ENCODE measurements around the gene ASCL2.

ASCL2 gene

GRCh38 chr11:2270322-2271076 lies at the start of gene ASCL2:
Gene ASCL2 (minus strand): TSS chr11:2270588. CDS start chr11:2270332, 256 bp downstream.
- DNase-seq, result no peak

- no peak for DNase-seq
Measured at GRCh38 chr11:2319791-2320472, 49.5 kb upstream of the ASCL2 start.

GRCh38 chr11:2318707-2319106 lies 48.3 kb upstream of the ASCL2 start:
- DNase-seq, result no peak

GRCh38 chr11:2318123-2318522 lies 47.7 kb upstream of the ASCL2 start:
- no peak for DNase-seq

GRCh38 chr11:2317354-2318050 lies 47.1 kb upstream of the ASCL2 start:
- DNase-seq, result no peak

GRCh38 chr11:2316963-2317244 lies 46.5 kb upstream of the ASCL2 start:
- DNase-seq, result no peak

GRCh38 chr11:2316169-2316962 lies 46.0 kb upstream of the ASCL2 start:
- DNase-seq, result no peak

- no peak for DNase-seq
Measured at GRCh38 chr11:2315395-2316168, 45.2 kb upstream of the ASCL2 start.

- DNase-seq, result no peak
Measured at GRCh38 chr11:2314525-2315394, 44.4 kb upstream of the ASCL2 start.

- no peak for DNase-seq
Measured at GRCh38 chr11:2314136-2314524, 43.7 kb upstream of the ASCL2 start.

GRCh38 chr11:2313051-2313951 lies 42.9 kb upstream of the ASCL2 start:
- DNase-seq, result no peak

- no peak for DNase-seq
Measured at GRCh38 chr11:2312232-2313042, 42.0 kb upstream of the ASCL2 start.

- no peak for DNase-seq
Measured at GRCh38 chr11:2311353-2312133, 41.2 kb upstream of the ASCL2 start.

- no peak for DNase-seq
Measured at GRCh38 chr11:2310786-2311352, 40.5 kb upstream of the ASCL2 start.

- no peak for DNase-seq
Measured at GRCh38 chr11:2310073-2310785, 39.8 kb upstream of the ASCL2 start.

- DNase-seq, result no peak
Measured at GRCh38 chr11:2309251-2310072, 39.1 kb upstream of the ASCL2 start.

- DNase-seq, result no peak
Measured at GRCh38 chr11:2308713-2309112, 38.3 kb upstream of the ASCL2 start.
